HepG2 (cell line): ENCODE measurements around the gene PNKD. TPM values are rescaled to one million over a fixed set of nuclear protein-coding genes. Genes with fewer than 3 reads are reported as not detected.
A peak's percentile ranks its signal among the peaks of the same experiment; 100 is the strongest.

Experiments
- ATAC-seq: fragments of 200-7000 bp; cut with Tn5 transposase; 3 replicates; pipeline ENCODE4 v1.9.1; 2020; ENCODE audit warnings: mild to moderate bottlenecking, moderate library complexity
- BruUV-seq: library from RNA; stranded (reverse); fragments of 400-500 nt; replicated peaks from 2 replicates; lab custom pipeline; 2021; lab: Mats Ljungman, UMichigan
- CTCF ChIA-PET: fragments of 300-600 bp; formaldehyde crosslinking; extraction: SDS; loops from one replicate; lab custom pipeline; 2021; ENCODE audit warnings: low total read pairs, inconsistent platforms, low intra/inter-chr PET ratio; lab: Yijun Ruan, JAX
- POLR2A ChIA-PET: fragments of 350-600 bp; sonication (Branson Sonifier 250); formaldehyde crosslinking; loops from one replicate; lab custom pipeline; 2020; ENCODE audit warnings: antibody characterized with exemption, inconsistent platforms; lab: Yijun Ruan, JAX
- DNase-seq: peaks from one replicate; pipeline ENCODE4 v3.0.0-alpha.2; 2015; ENCODE audit warnings: low spot score
- FAIRE-seq: peaks from 3 replicates; lab custom pipeline; 2011; peaks lifted over from hg19 to GRCh38; lab: Jason Lieb, UNC
- H2AFZ ChIP-seq: one replicate; pipeline ENCODE4 v1.6.1; 2011; ENCODE audit warnings: low read length, inconsistent platforms
- H3K27ac ChIP-seq: fragments of 300-600 bp; 3 replicates; pipeline ENCODE4 v1.8.0; 2011; ENCODE audit warnings: mixed run types, mild to moderate bottlenecking, mixed read lengths, low read length, inconsistent platforms; ENCODE audit not compliant: insufficient read depth; ENCODE audit errors: extremely low read length
- H3K27me3 ChIP-seq, 2 experiments: fragments of 200-600 bp in 1 of 2; 2 replicates in 1 of 2; 3 replicates in 1 of 2; pipeline versions ENCODE4 v1.6.0 to v1.8.0; 2011; ENCODE audit warnings: low read length in 2 of 2, mild to moderate bottlenecking in 2 of 2, moderate library complexity in 2 of 2, inconsistent platforms in 1 of 2; ENCODE audit not compliant: insufficient read depth in 2 of 2, control insufficient read depth in 1 of 2
- H3K36me3 ChIP-seq, 2 experiments: fragments of 200-600 bp in 1 of 2; replicated peaks in 1 of 2; 2 replicates in 1 of 2; 3 replicates in 1 of 2; pipeline versions ENCODE4 v1.5.1 to v1.8.0; 2011; ENCODE audit warnings: low read length in 2 of 2, inconsistent platforms in 1 of 2; ENCODE audit not compliant: insufficient read depth in 2 of 2, control insufficient read depth in 1 of 2
- H3K4me1 ChIP-seq: 2 replicates; pipeline ENCODE4 v1.5.1; 2012; ENCODE audit warnings: low read length, inconsistent platforms; ENCODE audit not compliant: insufficient read depth
- H3K4me2 ChIP-seq: 2 replicates; pipeline ENCODE4 v1.6.0; 2011; ENCODE audit warnings: low read depth, low read length, inconsistent platforms
- H3K4me3 ChIP-seq, 3 experiments: fragments of 200-600 bp in 1 of 3; sonication (generic), shearing (Covaris generic) in 1 of 3; replicated peaks in 1 of 3; 2 replicates each; pipeline ENCODE4 v1.5.1; 2011 to 2016; ENCODE audit warnings: low read length in 3 of 3, inconsistent platforms in 2 of 3, low read depth in 2 of 3, mild to moderate bottlenecking in 2 of 3, control low read depth in 1 of 3, mixed read lengths in 1 of 3; ENCODE audit not compliant: insufficient read depth in 1 of 3
- H3K79me2 ChIP-seq: one replicate; pipeline ENCODE4 v1.6.1; 2011; ENCODE audit warnings: low read length, inconsistent platforms; ENCODE audit not compliant: insufficient read depth
- H3K9ac ChIP-seq: 2 replicates; pipeline ENCODE4 v1.6.0; 2011; ENCODE audit warnings: mild to moderate bottlenecking, low read depth, low read length, inconsistent platforms; ENCODE audit not compliant: insufficient read depth
- H3K9me3 ChIP-seq: 2 replicates; pipeline ENCODE4 v1.5.1; 2012; ENCODE audit warnings: mild to moderate bottlenecking, low read length
- H4K20me1 ChIP-seq: 2 replicates; pipeline ENCODE4 v1.6.0; 2011; ENCODE audit warnings: inconsistent platforms, mild to moderate bottlenecking, low read length, moderate library complexity; ENCODE audit not compliant: insufficient read depth
- CEBPB ChIP-seq: IDR thresholded peaks from 2 replicates; pipeline ENCODE4 v1.6.1; 2011; ENCODE audit warnings: low read depth, low read length, improper control_type of control experiment, borderline replicate concordance
- DNMT1 ChIP-seq: sonication (generic); formaldehyde crosslinking; IDR thresholded peaks from 2 replicates; pipeline ENCODE4 v1.5.1; 2020; ENCODE audit warnings: mild to moderate bottlenecking, missing genetic modification reagents
- IKZF5 ChIP-seq: IDR thresholded peaks from 2 replicates; pipeline ENCODE4 v1.6.1; 2018; ENCODE audit warnings: missing genetic modification reagents, mild to moderate bottlenecking, missing compliant biosample characterization
- MATR3 ChIP-seq: sonication (generic); formaldehyde crosslinking; IDR thresholded peaks from 2 replicates; pipeline ENCODE4 v1.4.0; 2020; ENCODE audit warnings: missing genetic modification reagents
- NFIC ChIP-seq: IDR thresholded peaks from 2 replicates; pipeline ENCODE4 v1.6.1; 2012; ENCODE audit warnings: mild to moderate bottlenecking, low read length, inconsistent platforms
- ZNF333 ChIP-seq: sonication (generic); formaldehyde crosslinking; IDR thresholded peaks from 2 replicates; pipeline ENCODE4 v1.4.0; 2020; ENCODE audit warnings: mild to moderate bottlenecking, missing genetic modification reagents, borderline replicate concordance
- ZNF354B ChIP-seq: sonication (generic); formaldehyde crosslinking; IDR thresholded peaks from 2 replicates; pipeline ENCODE4 v1.8.0; 2022; ENCODE audit warnings: mild to moderate bottlenecking, missing genetic modification reagents
- ZNF687 ChIP-seq: sonication (generic); formaldehyde crosslinking; IDR thresholded peaks from 2 replicates; pipeline ENCODE4 v1.5.1; 2020; ENCODE audit warnings: mild to moderate bottlenecking, missing genetic modification reagents, moderate library complexity
- ZSCAN22 ChIP-seq: sonication (generic); formaldehyde crosslinking; IDR thresholded peaks from 2 replicates; pipeline ENCODE4 v1.4.0; 2020; ENCODE audit warnings: mild to moderate bottlenecking, missing genetic modification reagents
- WGBS: methylation state at CpG from one replicate; pipeline ENCODE4 v1.1.6; 2017; ENCODE audit warnings: low lambda C conversion rate; 5-methylcytosine and 5-hydroxymethylcytosine counted together
- in situ Hi-C: cut with HindIII; loops from 2 replicates; pipeline ENCODE4 v1.10.0; 2017; ENCODE audit warnings: low pct_unique_long_range_greater_than_20kb; ENCODE audit not compliant: extremely low pct_ligation_motif_present
- intact Hi-C: fragments of 100-400 bp; cut with micrococcal nuclease; formaldehyde crosslinking; loops from one replicate; pipeline ENCODE4 v1.10.0; 2022; ENCODE audit not compliant: unreplicated experiment
- polyA plus RNA-seq, 8 experiments: library from polyadenylated mRNA; depleted of rRNA in 3 of 8; stranded (reverse) in 7 of 8; unstranded in 1 of 8; fragments of >200 nt; fragmentation: Illumina TruSeq in 4 of 8; extraction: Trizol in 4 of 8; gene quantifications; 2 replicates each; pipeline versions ENCODE4 v1.2.1 to v1.2.3, GENCODE V29; 2011 to 2016; ENCODE audit warnings: low read depth in 4 of 8, missing spikeins in 1 of 8, mixed read lengths in 1 of 8; ENCODE audit not compliant: insufficient read depth in 1 of 8
- total RNA-seq, 5 experiments: library from RNA; depleted of rRNA; stranded (reverse); fragments of >200 nt; fragmentation: Illumina TruSeq; extraction: Trizol; gene quantifications; 2 replicates each; pipeline ENCODE4 v1.2.3, GENCODE V29; 2016; ENCODE audit warnings: low read depth in 1 of 5

PNKD gene
- total and polyA plus RNA-seq, 2 of the 13 experiments (the other 11 are each of a cell fraction or from before 2014, with no cell fraction given): 55.9 to 80.4 TPM

GRCh38 chr2:218375212-218375611, 104.9 kb downstream of the PNKD start (continued):
- TF ChIP-seq ZNF687 (CRISPR knock-in tag): no peak

GRCh38 chr2:218378053-218378452, 107.7 kb downstream of the PNKD start:
- no peak overlapping the region for H3K4me2 ChIP-seq
- DNase-seq (no peak), ATAC-seq (peak; percentile 41), FAIRE-seq (no peak)
- BruUV-seq: no TSS peak
- H3K79me2 ChIP-seq: no peaks in the 10 kb centered on the region
- H3K4me1 ChIP-seq: peaks cover 33% of the 10 kb centered on the region
- no peaks in the 10 kb centered on the region for H3K9me3 ChIP-seq
- H3K27ac ChIP-seq: no peak overlapping the region
- intact Hi-C loops (no loop called here), in situ Hi-C loops (no loop called here)
- ChIA-PET POLR2A (interaction anchor here (1.1 kb wide), 1 partner anchor 55 kb away, joined by 5 read pairs; no protein-coding TSS in a partner anchor), CTCF (no interaction called here)
- no peak overlapping the region for H3K4me3 ChIP-seq
- peaks cover 9 to 22% of the 10 kb centered on the region in 2 experiments for H3K27me3 ChIP-seq
- 41% methylated on average over 5 of the region's 5 CpGs for WGBS
- H3K9ac ChIP-seq: no peak overlapping the region
- no peaks in the 10 kb centered on the region for H4K20me1 ChIP-seq
- H2AFZ ChIP-seq: no peak overlapping the region
- TF ChIP-seq DNMT1 (CRISPR knock-in tag) (no peak), ZNF333 (no peak), IKZF5 (no peak), ZSCAN22 (CRISPR knock-in tag) (no peak), CEBPB (peak; percentile 77; the same call in 1 of the 2 replicates), ZNF354B (CRISPR knock-in tag) (no peak), NFIC (no peak), MATR3 (no peak)
- no peaks in the 10 kb centered on the region for H3K36me3 ChIP-seq
